ENCODE results near the gene ZC2HC1C. TPM values are rescaled to one million over a fixed set of nuclear protein-coding genes. Genes with fewer than 3 reads are reported as not detected.

The ZC2HC1C gene
- total RNA-seq, 4 donors from 2014 or later: 4.4 to 8.0 (median 5.1) TPM

DNA sequence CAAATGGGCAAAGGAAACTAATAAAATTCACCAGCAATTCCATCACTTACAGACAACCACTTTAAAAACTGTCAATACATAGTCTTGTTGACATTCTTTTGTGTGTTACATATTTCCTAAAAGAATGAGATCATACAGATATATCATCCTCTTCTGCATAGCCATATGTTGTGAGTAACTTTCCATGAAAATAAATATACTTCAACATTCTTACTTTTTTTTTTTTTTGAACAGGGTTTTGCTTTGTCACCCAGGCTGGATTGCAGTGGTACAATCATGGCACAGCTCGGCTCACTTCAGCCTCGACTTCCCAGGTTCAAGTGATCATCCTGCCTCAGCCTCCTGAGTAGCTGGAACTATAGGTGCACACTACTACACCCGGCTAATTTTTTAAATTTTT is 20.9 kb downstream of the ZC2HC1C start:
- no peak for ATAC-seq
- TF ChIP-seq, protein P1, sequence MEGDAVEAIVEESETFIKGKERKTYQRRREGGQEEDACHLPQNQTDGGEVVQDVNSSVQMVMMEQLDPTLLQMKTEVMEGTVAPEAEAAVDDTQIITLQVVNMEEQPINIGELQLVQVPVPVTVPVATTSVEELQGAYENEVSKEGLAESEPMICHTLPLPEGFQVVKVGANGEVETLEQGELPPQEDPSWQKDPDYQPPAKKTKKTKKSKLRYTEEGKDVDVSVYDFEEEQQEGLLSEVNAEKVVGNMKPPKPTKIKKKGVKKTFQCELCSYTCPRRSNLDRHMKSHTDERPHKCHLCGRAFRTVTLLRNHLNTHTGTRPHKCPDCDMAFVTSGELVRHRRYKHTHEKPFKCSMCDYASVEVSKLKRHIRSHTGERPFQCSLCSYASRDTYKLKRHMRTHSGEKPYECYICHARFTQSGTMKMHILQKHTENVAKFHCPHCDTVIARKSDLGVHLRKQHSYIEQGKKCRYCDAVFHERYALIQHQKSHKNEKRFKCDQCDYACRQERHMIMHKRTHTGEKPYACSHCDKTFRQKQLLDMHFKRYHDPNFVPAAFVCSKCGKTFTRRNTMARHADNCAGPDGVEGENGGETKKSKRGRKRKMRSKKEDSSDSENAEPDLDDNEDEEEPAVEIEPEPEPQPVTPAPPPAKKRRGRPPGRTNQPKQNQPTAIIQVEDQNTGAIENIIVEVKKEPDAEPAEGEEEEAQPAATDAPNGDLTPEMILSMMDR (IDR thresholded peaks at IDR 0.05): no peak
- no peak for TF ChIP-seq POLR2AphosphoS5 (IDR thresholded peaks at IDR 0.05)
- no peak for TF ChIP-seq EP300 (IDR thresholded peaks at IDR 0.05)
- TF ChIP-seq POLR2A (IDR thresholded peaks at IDR 0.05): no peak
- Histone ChIP-seq H3K9me3 (no peaks in the 10 kb centered on the region), H3K36me3 (peaks cover 6 to 100% of the 10 kb centered on the region in 2 donors), H3K4me3 (no peak overlapping the region), H3K27ac (no peak overlapping the region), H3K27me3 (no peaks in the 10 kb centered on the region), H3K4me1 (no peaks in the 10 kb centered on the region)
- 75 to 83% methylated on average over 3 of the region's 3 CpGs for WGBS, 2 donors (ENCODE audit: low coverage in 1 of 2)

- no peak for ATAC-seq
- no peak overlapping the region for H3K27ac ChIP-seq
- peaks cover 10 to 100% of the 10 kb centered on the region in 2 donors for H3K36me3 ChIP-seq
- no peak overlapping the region for H3K4me3 ChIP-seq
- H3K4me1 ChIP-seq: no peaks in the 10 kb centered on the region
- no peaks in the 10 kb centered on the region for H3K9me3 ChIP-seq
- no peaks in the 10 kb centered on the region for H3K27me3 ChIP-seq
- TF ChIP-seq POLR2AphosphoS5 (IDR thresholded peaks at IDR 0.05) (no peak), POLR2A (IDR thresholded peaks at IDR 0.05) (no peak), EP300 (IDR thresholded peaks at IDR 0.05) (no peak)
- TF ChIP-seq, protein P1 (IDR thresholded peaks at IDR 0.05): no peak
- WGBS, 2 donors (ENCODE audit: low coverage in 1 of 2): 84 to 89% methylated on average over 7 of the region's 8 CpGs
Measured at GRCh38 chr14:75091251-75091650, 21.8 kb downstream of the ZC2HC1C start.

- Histone ChIP-seq H3K4me3 (no peak overlapping the region), H3K4me1 (no peaks in the 10 kb centered on the region), H3K27ac (no peak overlapping the region), H3K27me3 (no peaks in the 10 kb centered on the region), H3K36me3 (peaks cover 13 to 100% of the 10 kb centered on the region in 2 donors), H3K9me3 (no peaks in the 10 kb centered on the region)
- no peak for ATAC-seq
- TF ChIP-seq EP300 (IDR thresholded peaks at IDR 0.05) (no peak), POLR2A (IDR thresholded peaks at IDR 0.05) (no peak), POLR2AphosphoS5 (IDR thresholded peaks at IDR 0.05) (no peak)
- TF ChIP-seq, protein P1 (IDR thresholded peaks at IDR 0.05): no peak
- 57 to 66% methylated on average over 2 of the region's 2 CpGs for WGBS, 2 donors (ENCODE audit: low coverage in 1 of 2)
Measured at GRCh38 chr14:75092698-75093097, 23.3 kb downstream of the ZC2HC1C start.

DNA sequence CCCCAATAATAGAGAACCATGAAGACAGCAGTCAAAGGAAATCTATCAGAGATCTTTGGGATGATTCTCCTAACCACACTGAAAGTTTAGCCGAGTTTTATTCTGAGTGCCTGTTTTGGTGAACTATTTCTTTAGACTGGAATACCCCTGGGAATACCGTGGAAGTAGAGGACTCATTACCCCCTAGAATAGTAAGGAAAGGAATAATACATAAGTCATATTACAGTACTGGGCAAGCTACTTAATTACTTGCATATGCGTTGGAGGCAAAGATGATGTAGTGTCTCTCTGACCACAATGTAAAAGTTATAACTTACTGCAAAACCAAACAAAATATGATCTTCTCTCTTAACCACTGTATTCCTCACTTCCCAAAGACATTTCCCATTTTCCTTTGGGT is 25.5 kb downstream of the ZC2HC1C start:
- H3K27ac ChIP-seq: no peak overlapping the region
- H3K27me3 ChIP-seq: no peaks in the 10 kb centered on the region
- WGBS, 2 donors (ENCODE audit: low coverage in 1 of 2): 79 to 85% methylated on average over 2 to 3 of the region's 3 CpGs
- H3K4me1 ChIP-seq: no peaks in the 10 kb centered on the region
- no peaks in the 10 kb centered on the region for H3K9me3 ChIP-seq
- TF ChIP-seq EP300 (IDR thresholded peaks at IDR 0.05): no peak
- ATAC-seq: no peak
- H3K4me3 ChIP-seq: no peak overlapping the region
- peaks cover 10 to 100% of the 10 kb centered on the region in 2 donors for H3K36me3 ChIP-seq

- Histone ChIP-seq H3K4me1 (no peaks in the 10 kb centered on the region), H3K27me3 (no peaks in the 10 kb centered on the region), H3K4me3 (no peak overlapping the region), H3K36me3 (peaks cover 10 to 100% of the 10 kb centered on the region in 2 donors), H3K27ac (no peak overlapping the region), H3K9me3 (no peaks in the 10 kb centered on the region)
- TF ChIP-seq, protein P1 (IDR thresholded peaks at IDR 0.05): no peak
- TF ChIP-seq POLR2AphosphoS5 (IDR thresholded peaks at IDR 0.05) (no peak), EP300 (IDR thresholded peaks at IDR 0.05) (no peak), POLR2A (IDR thresholded peaks at IDR 0.05) (no peak)
- ATAC-seq: no peak
- WGBS, 2 donors (ENCODE audit: low coverage in 1 of 2): 40 to 93% methylated on average over 1 to 4 of the region's 4 CpGs
Measured at GRCh38 chr14:75095690-75096089, 26.2 kb downstream of the ZC2HC1C start.
